ENCODE results near the gene PLEKHA7. TPM values are rescaled to one million over a fixed set of nuclear protein-coding genes. Genes with fewer than 3 reads are reported as not detected.
A peak's percentile ranks its signal among the peaks of the same experiment; 100 is the strongest.

Gene PLEKHA7
- total RNA-seq, 1 experiment from 2014 or later, result 13.0 TPM

DNA sequence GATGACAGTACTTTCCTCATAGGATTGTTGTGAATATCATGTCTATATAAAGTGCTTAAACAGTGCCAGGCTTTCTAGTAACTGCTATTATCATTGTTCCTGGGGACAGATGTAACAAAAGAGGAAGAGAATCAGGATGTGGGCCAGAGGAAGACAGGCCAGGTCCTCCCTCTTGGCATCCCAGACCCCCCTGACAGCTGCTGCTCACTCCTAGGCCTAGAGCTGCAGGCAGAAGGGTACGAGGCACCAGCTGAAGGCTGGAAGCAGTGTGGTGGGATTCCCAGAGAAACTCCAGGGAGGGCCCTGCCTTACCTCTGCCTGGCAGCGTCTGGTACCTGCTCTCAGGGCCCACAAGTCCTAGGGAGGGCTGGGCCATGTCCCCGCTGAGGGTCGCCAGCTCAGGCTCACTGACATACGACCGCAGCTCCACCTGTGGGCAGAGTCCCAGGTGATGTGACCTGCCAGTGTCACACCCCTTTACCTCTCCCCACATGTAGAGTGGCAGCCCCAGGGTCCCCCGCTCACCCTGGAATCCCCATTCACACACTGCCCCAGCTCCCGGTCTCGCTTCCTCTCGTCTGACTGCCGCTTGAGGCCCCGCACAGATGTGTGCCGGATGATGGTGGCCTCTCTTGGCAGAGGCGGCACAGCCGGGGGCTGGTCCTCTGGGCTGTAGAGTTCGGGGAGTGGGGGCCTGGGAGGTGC is 223.6 kb downstream of the PLEKHA7 start:
- ATAC-seq (no peak), DNase-seq (ENCODE audit: low spot score) (no peak)
- Mint-ChIP-seq H3K4me3 (no peak overlapping the region), H3K27ac (no peak overlapping the region), H3K36me3 (no peaks in the 10 kb centered on the region), H3K4me1 (no peaks in the 10 kb centered on the region), H3K27me3 (ENCODE audit: low read depth) (no peaks in the 10 kb centered on the region), H3K9me3 (no peaks in the 10 kb centered on the region)
- POLR2A ChIA-PET, result no interaction called here
- TF ChIP-seq, protein P1, sequence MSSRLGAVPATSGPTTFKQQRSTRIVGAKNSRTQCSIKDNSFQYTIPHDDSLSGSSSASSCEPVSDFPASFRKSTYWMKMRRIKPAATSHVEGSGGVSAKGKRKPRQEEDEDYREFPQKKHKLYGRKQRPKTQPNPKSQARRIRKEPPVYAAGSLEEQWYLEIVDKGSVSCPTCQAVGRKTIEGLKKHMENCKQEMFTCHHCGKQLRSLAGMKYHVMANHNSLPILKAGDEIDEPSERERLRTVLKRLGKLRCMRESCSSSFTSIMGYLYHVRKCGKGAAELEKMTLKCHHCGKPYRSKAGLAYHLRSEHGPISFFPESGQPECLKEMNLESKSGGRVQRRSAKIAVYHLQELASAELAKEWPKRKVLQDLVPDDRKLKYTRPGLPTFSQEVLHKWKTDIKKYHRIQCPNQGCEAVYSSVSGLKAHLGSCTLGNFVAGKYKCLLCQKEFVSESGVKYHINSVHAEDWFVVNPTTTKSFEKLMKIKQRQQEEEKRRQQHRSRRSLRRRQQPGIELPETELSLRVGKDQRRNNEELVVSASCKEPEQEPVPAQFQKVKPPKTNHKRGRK (CRISPR knock-in tag; IDR thresholded peaks at IDR 0.05; ENCODE audit: borderline replicate concordance), result no peak
- TF ChIP-seq ELF4 (CRISPR knock-in tag; IDR thresholded peaks at IDR 0.05; ENCODE audit: low read depth), result no peak
- TF ChIP-seq, protein P2, sequence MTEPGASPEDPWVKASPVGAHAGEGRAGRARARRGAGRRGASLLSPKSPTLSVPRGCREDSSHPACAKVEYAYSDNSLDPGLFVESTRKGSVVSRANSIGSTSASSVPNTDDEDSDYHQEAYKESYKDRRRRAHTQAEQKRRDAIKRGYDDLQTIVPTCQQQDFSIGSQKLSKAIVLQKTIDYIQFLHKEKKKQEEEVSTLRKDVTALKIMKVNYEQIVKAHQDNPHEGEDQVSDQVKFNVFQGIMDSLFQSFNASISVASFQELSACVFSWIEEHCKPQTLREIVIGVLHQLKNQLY (CRISPR knock-in tag; IDR thresholded peaks at IDR 0.05), result no peak
- CTCF ChIA-PET, result interaction anchor here (0.9 to 1.1 kb wide), 2 partner anchors 11 to 272 kb away, joined by 3 to 4 read pairs; no protein-coding TSS in a partner anchor

DNA sequence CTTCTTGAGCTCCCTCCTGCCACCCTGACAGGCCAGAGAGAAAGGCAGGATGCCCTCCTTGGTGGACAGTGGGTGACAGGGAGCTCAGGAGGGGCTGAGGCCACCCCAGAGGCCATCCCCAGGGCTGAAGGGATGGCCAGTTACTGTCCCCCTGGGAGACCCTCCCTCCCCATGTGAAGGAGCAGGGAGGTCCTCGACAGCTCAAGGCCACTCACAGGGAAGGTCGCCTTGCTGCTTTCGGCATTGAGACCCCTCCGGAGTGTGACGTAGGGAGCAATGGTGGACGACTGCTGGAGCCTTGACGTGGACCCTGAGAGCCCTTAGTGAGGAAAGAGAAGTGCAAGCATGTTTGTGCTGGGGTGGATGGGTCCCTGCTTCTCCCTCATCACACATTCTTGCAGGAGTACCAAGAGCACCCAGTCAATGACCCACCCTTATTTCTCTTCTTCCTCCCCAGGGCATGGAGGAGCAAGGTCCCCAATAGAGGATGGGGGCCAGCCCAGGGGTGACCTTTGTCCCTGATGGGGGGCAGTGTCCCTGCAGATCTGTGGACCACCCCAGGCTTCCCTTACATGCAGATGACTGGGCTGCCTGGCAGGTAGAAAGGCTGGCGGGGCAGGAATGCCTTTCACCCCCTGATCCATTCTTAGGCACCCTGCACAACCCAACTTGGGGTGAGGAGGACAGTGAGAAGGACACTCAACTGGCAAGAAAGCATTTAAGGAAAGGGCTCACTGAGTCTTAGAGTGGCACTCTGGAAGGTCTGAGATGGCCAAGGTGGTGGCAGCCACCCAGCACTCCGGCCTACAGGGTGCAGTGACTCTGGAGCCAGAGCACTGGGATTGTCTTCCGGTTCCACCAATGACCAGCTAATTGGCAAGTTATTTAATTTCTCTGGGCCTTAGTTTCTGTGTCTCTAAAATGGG is 224.4 kb downstream of the PLEKHA7 start:
- TF ChIP-seq NR2C2 (CRISPR knock-in tag; IDR thresholded peaks at IDR 0.05) (no peak), ZNF423 (CRISPR knock-in tag; IDR thresholded peaks at IDR 0.05) (no peak), SMAD3 (CRISPR knock-in tag; IDR thresholded peaks at IDR 0.05; ENCODE audit: borderline replicate concordance) (no peak)
- TF ChIP-seq, protein P3, sequence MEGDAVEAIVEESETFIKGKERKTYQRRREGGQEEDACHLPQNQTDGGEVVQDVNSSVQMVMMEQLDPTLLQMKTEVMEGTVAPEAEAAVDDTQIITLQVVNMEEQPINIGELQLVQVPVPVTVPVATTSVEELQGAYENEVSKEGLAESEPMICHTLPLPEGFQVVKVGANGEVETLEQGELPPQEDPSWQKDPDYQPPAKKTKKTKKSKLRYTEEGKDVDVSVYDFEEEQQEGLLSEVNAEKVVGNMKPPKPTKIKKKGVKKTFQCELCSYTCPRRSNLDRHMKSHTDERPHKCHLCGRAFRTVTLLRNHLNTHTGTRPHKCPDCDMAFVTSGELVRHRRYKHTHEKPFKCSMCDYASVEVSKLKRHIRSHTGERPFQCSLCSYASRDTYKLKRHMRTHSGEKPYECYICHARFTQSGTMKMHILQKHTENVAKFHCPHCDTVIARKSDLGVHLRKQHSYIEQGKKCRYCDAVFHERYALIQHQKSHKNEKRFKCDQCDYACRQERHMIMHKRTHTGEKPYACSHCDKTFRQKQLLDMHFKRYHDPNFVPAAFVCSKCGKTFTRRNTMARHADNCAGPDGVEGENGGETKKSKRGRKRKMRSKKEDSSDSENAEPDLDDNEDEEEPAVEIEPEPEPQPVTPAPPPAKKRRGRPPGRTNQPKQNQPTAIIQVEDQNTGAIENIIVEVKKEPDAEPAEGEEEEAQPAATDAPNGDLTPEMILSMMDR (IDR thresholded peaks at IDR 0.05), result no peak
- no peaks in the 10 kb centered on the region for H3K4me1 Mint-ChIP-seq
- no peak for ATAC-seq
- no peaks in the 10 kb centered on the region for H3K9me3 Mint-ChIP-seq
- no peak for DNase-seq (ENCODE audit: low spot score)
- H3K27me3 Mint-ChIP-seq (ENCODE audit: low read depth), result no peaks in the 10 kb centered on the region
- H3K4me3 Mint-ChIP-seq, result no peak overlapping the region
- no peak overlapping the region for H3K27ac Mint-ChIP-seq
- POLR2A ChIA-PET, result no interaction called here
- H3K36me3 Mint-ChIP-seq, result no peaks in the 10 kb centered on the region
- CTCF ChIA-PET, result interaction anchor here (0.9 to 1.7 kb wide), 6 partner anchors 10 to 273 kb away, joined by 3 to 9 read pairs (median 4); no protein-coding TSS in a partner anchor

DNA sequence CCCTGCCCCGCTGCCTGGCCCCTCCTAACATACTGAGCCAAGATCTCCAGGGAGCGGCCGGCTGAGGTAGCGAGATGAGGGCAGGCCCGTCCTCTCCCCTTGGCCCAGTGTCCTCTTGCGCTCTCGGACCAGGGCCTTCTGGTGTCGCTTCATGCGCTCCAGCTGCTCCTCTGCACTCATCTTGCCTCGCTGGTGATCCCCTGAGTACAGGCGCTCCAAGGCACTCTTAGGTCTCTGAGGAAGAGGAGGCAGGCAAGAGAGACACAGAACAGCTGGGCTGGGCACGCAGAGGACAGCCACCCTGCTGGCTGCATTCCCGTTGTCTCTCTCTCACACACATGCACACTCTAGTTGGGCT is 225.2 kb downstream of the PLEKHA7 start:
- no peaks in the 10 kb centered on the region for H3K36me3 Mint-ChIP-seq

DNA sequence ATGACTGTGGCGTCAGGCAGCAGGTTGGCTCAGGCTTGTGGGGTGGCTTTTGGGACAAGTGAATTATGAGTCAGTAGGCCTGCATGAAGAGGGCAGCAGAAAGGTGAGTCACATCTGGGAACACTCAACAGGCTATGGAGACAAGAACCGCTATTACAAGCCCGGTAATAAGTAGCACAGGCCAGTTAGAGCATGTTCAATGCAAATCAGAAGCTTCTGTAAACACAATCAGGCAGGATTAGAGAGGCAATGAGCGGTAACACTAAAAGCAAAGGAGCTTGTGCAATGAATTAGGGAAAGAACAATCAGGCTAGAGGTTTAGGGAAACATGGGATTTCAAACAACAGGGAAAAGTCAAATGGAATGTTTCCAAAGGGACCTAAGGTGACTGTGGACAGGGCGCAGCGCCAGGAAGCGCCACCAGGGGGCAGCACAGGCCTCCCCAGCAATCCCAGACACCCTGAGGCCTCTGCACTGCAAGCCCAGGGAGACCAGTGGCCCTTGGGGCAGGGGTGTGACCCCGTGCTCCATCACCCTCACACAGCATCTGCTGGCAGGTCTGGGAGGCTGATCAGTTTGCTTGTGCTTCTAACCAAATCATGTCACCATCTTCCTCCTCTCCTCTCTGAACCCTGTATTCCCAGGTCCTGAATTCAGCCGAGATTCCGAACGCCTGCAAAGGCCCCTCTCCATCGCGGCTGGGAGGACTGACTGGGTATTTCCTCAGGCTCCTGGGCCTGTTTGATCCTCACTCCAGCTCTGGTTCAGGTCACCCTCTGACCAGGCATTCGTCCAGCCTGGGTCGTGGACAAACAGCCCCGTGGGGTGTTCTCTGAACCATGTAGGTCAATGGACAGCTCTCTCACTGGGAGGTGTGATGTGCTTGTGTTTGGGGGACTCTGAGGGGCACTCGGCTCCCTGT is 225.8 kb downstream of the PLEKHA7 start:
- Mint-ChIP-seq H3K36me3 (no peaks in the 10 kb centered on the region), H3K27me3 (ENCODE audit: low read depth) (no peaks in the 10 kb centered on the region), H3K27ac (no peak overlapping the region), H3K4me3 (no peak overlapping the region), H3K4me1 (no peaks in the 10 kb centered on the region), H3K9me3 (no peaks in the 10 kb centered on the region)
- POLR2A ChIA-PET, result no interaction called here
- CTCF ChIA-PET, result interaction anchor here (0.6 to 1.7 kb wide), 6 partner anchors 22 to 275 kb away, joined by 3 to 9 read pairs (median 3); no protein-coding TSS in a partner anchor
- DNase-seq (ENCODE audit: low spot score), result peak; percentile 83
- peak; percentile 90 for ATAC-seq
- TF ChIP-seq NR3C1 (CRISPR knock-in tag; conservative IDR thresholded peaks at IDR 0.05; ENCODE audit: low read depth), result no peak
- TF ChIP-seq, protein P4, sequence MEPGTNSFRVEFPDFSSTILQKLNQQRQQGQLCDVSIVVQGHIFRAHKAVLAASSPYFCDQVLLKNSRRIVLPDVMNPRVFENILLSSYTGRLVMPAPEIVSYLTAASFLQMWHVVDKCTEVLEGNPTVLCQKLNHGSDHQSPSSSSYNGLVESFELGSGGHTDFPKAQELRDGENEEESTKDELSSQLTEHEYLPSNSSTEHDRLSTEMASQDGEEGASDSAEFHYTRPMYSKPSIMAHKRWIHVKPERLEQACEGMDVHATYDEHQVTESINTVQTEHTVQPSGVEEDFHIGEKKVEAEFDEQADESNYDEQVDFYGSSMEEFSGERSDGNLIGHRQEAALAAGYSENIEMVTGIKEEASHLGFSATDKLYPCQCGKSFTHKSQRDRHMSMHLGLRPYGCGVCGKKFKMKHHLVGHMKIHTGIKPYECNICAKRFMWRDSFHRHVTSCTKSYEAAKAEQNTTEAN (CRISPR knock-in tag; IDR thresholded peaks at IDR 0.05), result no peak
- TF ChIP-seq, protein P5, sequence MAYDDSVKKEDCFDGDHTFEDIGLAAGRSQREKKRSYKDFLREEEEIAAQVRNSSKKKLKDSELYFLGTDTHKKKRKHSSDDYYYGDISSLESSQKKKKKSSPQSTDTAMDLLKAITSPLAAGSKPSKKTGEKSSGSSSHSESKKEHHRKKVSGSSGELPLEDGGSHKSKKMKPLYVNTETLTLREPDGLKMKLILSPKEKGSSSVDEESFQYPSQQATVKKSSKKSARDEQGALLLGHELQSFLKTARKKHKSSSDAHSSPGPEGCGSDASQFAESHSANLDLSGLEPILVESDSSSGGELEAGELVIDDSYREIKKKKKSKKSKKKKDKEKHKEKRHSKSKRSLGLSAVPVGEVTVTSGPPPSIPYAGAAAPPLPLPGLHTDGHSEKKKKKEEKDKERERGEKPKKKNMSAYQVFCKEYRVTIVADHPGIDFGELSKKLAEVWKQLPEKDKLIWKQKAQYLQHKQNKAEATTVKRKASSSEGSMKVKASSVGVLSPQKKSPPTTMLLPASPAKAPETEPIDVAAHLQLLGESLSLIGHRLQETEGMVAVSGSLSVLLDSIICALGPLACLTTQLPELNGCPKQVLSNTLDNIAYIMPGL (CRISPR knock-in tag; IDR thresholded peaks at IDR 0.05), result 0 out of 2 replicates have a peak, but pooled peaks have one; percentile 35
- no peak for TF ChIP-seq GRHL2 (CRISPR knock-in tag; IDR thresholded peaks at IDR 0.05; ENCODE audit: insufficient replicate concordance, severe bottlenecking)
- no peak for TF ChIP-seq ATF1 (CRISPR knock-in tag; IDR thresholded peaks at IDR 0.05)

More for the DNA sequence above, 225.2 kb downstream of the PLEKHA7 start:
- Mint-ChIP-seq H3K9me3 (no peaks in the 10 kb centered on the region), H3K27me3 (ENCODE audit: low read depth) (no peaks in the 10 kb centered on the region), H3K27ac (no peak overlapping the region), H3K4me3 (no peak overlapping the region), H3K4me1 (no peaks in the 10 kb centered on the region)
- ChIA-PET POLR2A (no interaction called here), CTCF (interaction anchor here (0.9 to 1.7 kb wide), 4 partner anchors 21 to 274 kb away, joined by 3 to 9 read pairs (median 4); no protein-coding TSS in a partner anchor)
- DNase-seq (ENCODE audit: low spot score) (no peak), ATAC-seq (no peak)
- TF ChIP-seq SOX15 (CRISPR knock-in tag; IDR thresholded peaks at IDR 0.05) (no peak), ZNF423 (CRISPR knock-in tag; IDR thresholded peaks at IDR 0.05) (no peak)
- TF ChIP-seq, protein P6, sequence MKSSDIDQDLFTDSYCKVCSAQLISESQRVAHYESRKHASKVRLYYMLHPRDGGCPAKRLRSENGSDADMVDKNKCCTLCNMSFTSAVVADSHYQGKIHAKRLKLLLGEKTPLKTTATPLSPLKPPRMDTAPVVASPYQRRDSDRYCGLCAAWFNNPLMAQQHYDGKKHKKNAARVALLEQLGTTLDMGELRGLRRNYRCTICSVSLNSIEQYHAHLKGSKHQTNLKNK (CRISPR knock-in tag; IDR thresholded peaks at IDR 0.05), result no peak

Data from WTC11 (cell line).